B cell (primary cell): ENCODE measurements around the gene NFKBIA. TPM values are rescaled to one million over a fixed set of nuclear protein-coding genes. Genes with fewer than 3 reads are reported as not detected.

Experiments used
- ATAC-seq: fragments of 200-7000 bp; cut with Tn5 transposase; one replicate; pipeline ENCODE4 v1.10.0; 2021; ENCODE audit warnings: low read depth, mild to moderate bottlenecking, moderate number of reproducible peaks, moderate library complexity
- CTCF ChIA-PET: fragments of 350-600 bp; sonication (Branson Sonifier 250); formaldehyde crosslinking; loops from one replicate; lab custom pipeline; 2021; ENCODE audit warnings: antibody characterized with exemption, inconsistent platforms; lab: Charles Lee
- POLR2A ChIA-PET: fragments of 350-600 bp; sonication (Branson Sonifier 250); formaldehyde crosslinking; loops from one replicate; lab custom pipeline; 2021; ENCODE audit warnings: antibody characterized with exemption; lab: Charles Lee
- DNase-seq: peaks from one replicate; pipeline ENCODE4 v3.0.0; 2013
- H2AFZ ChIP-seq: 2 replicates; pipeline ENCODE4 v1.6.1; 2012; ENCODE audit warnings: mild to moderate bottlenecking, low read depth, low read length; ENCODE audit not compliant: insufficient read depth, poor library complexity, severe bottlenecking
- H3K27ac ChIP-seq, 2 donors: 1 replicate in 1 of 2; 2 replicates in 1 of 2; pipeline ENCODE4 v1.5.1; 2012 to 2013; ENCODE audit warnings: low read length in 2 of 2, mild to moderate bottlenecking in 2 of 2, moderate library complexity in 1 of 2
- H3K27me3 ChIP-seq, 4 experiments: fragments of 200-600 bp in 1 of 4; sonication (generic) in 1 of 4; replicated peaks in 1 of 4; 1 replicate in 2 of 4; 2 replicates in 2 of 4; pipeline versions ENCODE4 v1.6.1 to v1.7.0; 2013 to 2016; ENCODE audit warnings: low read length in 3 of 4, mild to moderate bottlenecking in 2 of 4, mixed read lengths in 1 of 4, moderate library complexity in 1 of 4; ENCODE audit not compliant: insufficient read depth in 4 of 4, control insufficient read depth in 3 of 4; ENCODE audit errors: control extremely low read depth in 1 of 4
- H3K36me3 ChIP-seq, 2 experiments: replicated peaks in 1 of 2; 1 replicate in 1 of 2; 2 replicates in 1 of 2; pipeline versions ENCODE4 v1.6.1 to v1.7.1; 2013; ENCODE audit warnings: low read length in 1 of 2; ENCODE audit not compliant: insufficient read depth in 2 of 2, control insufficient read depth in 1 of 2; ENCODE audit errors: control extremely low read depth in 1 of 2, extremely low read depth in 1 of 2
- H3K4me1 ChIP-seq, 2 donors: fragments of 200-600 bp in 1 of 2; sonication (generic) in 1 of 2; 1 replicate in 1 of 2; 2 replicates in 1 of 2; pipeline versions ENCODE4 v1.5.1 to v1.6.1; 2013 to 2017; ENCODE audit warnings: low read length in 2 of 2; ENCODE audit not compliant: control insufficient read depth in 2 of 2, insufficient read depth in 2 of 2
- H3K4me2 ChIP-seq: replicated peaks from 2 replicates; pipeline ENCODE3; 2012; ENCODE audit warnings: mild to moderate bottlenecking, low read depth, low read length; ENCODE audit not compliant: poor library complexity, severe bottlenecking
- H3K4me3 ChIP-seq, 5 experiments: fragments of 200-600 bp in 1 of 5; sonication (generic) in 1 of 5; 1 replicate in 3 of 5; 2 replicates in 2 of 5; pipeline versions ENCODE4 v1.5.1 to v1.7.0; 2011 to 2016; ENCODE audit warnings: low read length in 4 of 5, mild to moderate bottlenecking in 4 of 5, low read depth in 2 of 5, control low read depth in 1 of 5, moderate library complexity in 1 of 5; ENCODE audit not compliant: insufficient read depth in 1 of 5; ENCODE audit errors: control extremely low read depth in 1 of 5, extremely low read depth in 1 of 5
- H3K79me2 ChIP-seq: fragments of 200-600 bp; sonication (generic); one replicate; pipeline ENCODE4 v1.6.0; 2016; ENCODE audit warnings: low read length; ENCODE audit not compliant: control insufficient read depth, insufficient read depth
- H3K9ac ChIP-seq: fragments of 200-600 bp; sonication (generic); 2 replicates; pipeline ENCODE4 v1.6.1; 2017; ENCODE audit warnings: mild to moderate bottlenecking, low read length, moderate library complexity
- H3K9me3 ChIP-seq, 3 donors: one replicate each; pipeline versions ENCODE4 v1.6.1 to v1.7.1; 2013; ENCODE audit warnings: low read length in 2 of 3; ENCODE audit not compliant: control insufficient read depth in 2 of 3, insufficient read depth in 1 of 3; ENCODE audit errors: control extremely low read depth in 1 of 3
- H4K20me1 ChIP-seq: 2 replicates; pipeline ENCODE4 v1.6.0; 2012; ENCODE audit warnings: mild to moderate bottlenecking, low read length; ENCODE audit not compliant: insufficient read depth, control insufficient read depth, poor library complexity, severe bottlenecking
- H3K27ac Mint-ChIP-seq: one replicate; pipeline ENCODE4 v1.8.0; 2021; ENCODE audit warnings: mixed read lengths
- H3K27me3 Mint-ChIP-seq: one replicate; pipeline ENCODE4 v1.8.0; 2021; ENCODE audit warnings: mixed read lengths
- H3K4me1 Mint-ChIP-seq: one replicate; pipeline ENCODE4 v1.8.0; 2021; ENCODE audit warnings: mixed read lengths
- H3K4me3 Mint-ChIP-seq: one replicate; pipeline ENCODE4 v1.8.0; 2021; ENCODE audit warnings: mixed read lengths
- H3K9me3 Mint-ChIP-seq: one replicate; pipeline ENCODE4 v1.8.0; 2022; ENCODE audit warnings: mixed read lengths; ENCODE audit not compliant: insufficient read depth
- CTCF ChIP-seq: fragments of 200-600 bp; IDR thresholded peaks from one replicate; pipeline ENCODE4 v1.8.0; 2022; ENCODE audit warnings: antibody characterized with exemption, mild to moderate bottlenecking
- EZH2 ChIP-seq: IDR thresholded peaks from 2 replicates; pipeline ENCODE4 v1.6.1; 2012; ENCODE audit warnings: borderline replicate concordance, low read depth, mild to moderate bottlenecking, moderate library complexity, low read length; ENCODE audit not compliant: insufficient read depth, poor library complexity, severe bottlenecking
- WGBS: methylation state at CpG from one replicate; pipeline ENCODE4 v1.1.5; 2013; ENCODE audit warnings: missing lambda C conversion rate; ENCODE audit not compliant: insufficient coverage; 5-methylcytosine and 5-hydroxymethylcytosine counted together
- intact Hi-C: fragments of 100-400 bp; cut with micrococcal nuclease; formaldehyde crosslinking; loops from one replicate; pipeline ENCODE4 v1.10.0; 2022
- polyA plus RNA-seq: library from polyadenylated mRNA; depleted of rRNA; stranded (reverse); fragments of >200 nt; gene quantifications from 2 replicates; pipeline ENCODE4 v1.2.3, GENCODE V29; 2012
- total RNA-seq, 2 donors: library from RNA; stranded (reverse); fragments of 120-200 nt in 1 of 2; gene quantifications; 1 replicate in 1 of 2; 2 replicates in 1 of 2; pipeline versions ENCODE4 v1.2.3 to v1.2.4, GENCODE V29; 2013 to 2022

The NFKBIA gene
- total and polyA plus RNA-seq, 2 donors (not counting 1 experiment from before 2014, with no cell fraction given), result 308 to 3,195 TPM

- H3K4me3 ChIP-seq, result peak overlapping the region; percentile 74 to 98 (median 97)
- peaks cover 2 to 45% of the 10 kb centered on the region in 2 experiments for H3K36me3 ChIP-seq
- peaks cover 68 to 74% of the 10 kb centered on the region in 2 donors for H3K4me1 ChIP-seq
- H3K79me2 ChIP-seq, result peaks cover 43% of the 10 kb centered on the region
- ATAC-seq (no peak), DNase-seq (no peak)
- no peaks in the 10 kb centered on the region for H3K9me3 Mint-ChIP-seq
- intact Hi-C loops, result loop anchor here (5.0 kb wide), 2 partner anchors 34 to 864 kb away; partner anchors contain the start of gene EAPP
- H3K9ac ChIP-seq, result peak overlapping the region; percentile 97
- 53% methylated on average over 3 of the region's 14 CpGs for WGBS
- H3K27ac ChIP-seq, result peak overlapping the region; percentile 96 to 98
- CTCF ChIA-PET, result interaction anchor here (0.6 to 1.4 kb wide), 6 partner anchors 11 to 261 kb away, joined by 3 to 4 read pairs (median 3); no protein-coding TSS in a partner anchor
- H3K4me1 Mint-ChIP-seq, result peaks cover 78% of the 10 kb centered on the region
- peak overlapping the region; percentile 99 for H3K4me2 ChIP-seq
- peak overlapping the region; percentile 91 for H3K4me3 Mint-ChIP-seq
- H3K27ac Mint-ChIP-seq, result peak overlapping the region; percentile 94
- H2AFZ ChIP-seq, result no peak overlapping the region
- H4K20me1 ChIP-seq, result peaks cover 40% of the 10 kb centered on the region
- TF ChIP-seq CTCF, result no peak
- TF ChIP-seq EZH2, result no peak
- POLR2A ChIA-PET, result interaction anchor here (0.6 to 1.3 kb wide), 4 partner anchors 8 to 1524 kb away, joined by 3 to 6 read pairs (median 4); no protein-coding TSS in a partner anchor
- no peaks in the 10 kb centered on the region for H3K27me3 Mint-ChIP-seq
- no peaks in the 10 kb centered on the region for H3K27me3 ChIP-seq
- H3K9me3 ChIP-seq, result no peaks in the 10 kb centered on the region
Observed at GRCh38 chr14:35401422-35402265, 2.9 kb downstream of the NFKBIA start.
